Fibroblast of gingiva (primary cell): ENCODE results near the gene HTRA1.

Source experiments
- DNase-seq: peaks from one replicate; pipeline ENCODE4 v3.0.0-alpha.2; 2011; ENCODE audit warnings: low read depth

The HTRA1 gene

GRCh38 chr10:122474131-122474818 lies 12.9 kb downstream of the HTRA1 start:
- DNase-seq = no peak

DNA sequence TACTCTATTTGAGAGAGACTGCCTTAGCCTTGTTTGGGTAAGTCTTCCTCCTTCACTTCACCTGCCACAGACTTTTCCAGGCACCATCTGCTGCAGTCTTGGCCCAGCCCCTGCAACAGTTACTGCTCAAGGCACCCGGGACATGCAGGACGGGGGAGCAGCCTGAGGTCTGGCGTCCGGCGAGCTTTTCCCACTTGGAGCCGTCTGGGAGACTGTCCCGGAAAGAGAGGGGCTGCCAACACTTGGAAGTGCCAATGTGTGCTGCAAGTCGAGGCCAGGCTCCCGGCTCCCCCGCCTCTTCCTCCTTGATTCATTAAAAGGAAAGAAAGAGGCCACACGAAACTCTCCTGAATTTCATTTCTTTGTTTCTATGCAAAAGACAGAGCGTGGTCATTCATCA lies 13.7 kb downstream of the HTRA1 start:
- DNase-seq = peak; percentile 35

GRCh38 chr10:122475591-122476332 lies 14.4 kb downstream of the HTRA1 start:
- DNase-seq = no peak

GRCh38 chr10:122476333-122476695 lies 15.0 kb downstream of the HTRA1 start:
- no peak for DNase-seq

DNA sequence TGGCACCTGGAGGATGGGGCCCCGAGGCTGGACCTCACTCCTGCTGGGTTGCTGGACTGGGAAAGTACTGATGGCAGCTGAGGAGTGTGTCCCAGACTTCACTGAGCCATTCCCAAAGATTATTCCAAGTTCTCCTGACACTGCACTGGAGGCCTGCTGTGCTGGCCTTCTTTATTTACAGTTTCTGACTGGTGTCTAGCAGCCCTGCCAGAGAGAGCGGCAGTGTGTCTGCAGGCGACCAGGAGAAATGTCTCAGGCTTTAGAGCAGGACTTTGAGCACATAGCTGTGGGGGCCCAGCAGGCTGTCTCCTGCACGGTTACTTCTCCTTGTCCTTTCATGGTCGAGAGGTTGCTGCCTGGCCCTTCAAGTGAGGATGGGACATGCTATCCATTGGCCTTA lies 16.1 kb downstream of the HTRA1 start:
- DNase-seq = no peak

DNA sequence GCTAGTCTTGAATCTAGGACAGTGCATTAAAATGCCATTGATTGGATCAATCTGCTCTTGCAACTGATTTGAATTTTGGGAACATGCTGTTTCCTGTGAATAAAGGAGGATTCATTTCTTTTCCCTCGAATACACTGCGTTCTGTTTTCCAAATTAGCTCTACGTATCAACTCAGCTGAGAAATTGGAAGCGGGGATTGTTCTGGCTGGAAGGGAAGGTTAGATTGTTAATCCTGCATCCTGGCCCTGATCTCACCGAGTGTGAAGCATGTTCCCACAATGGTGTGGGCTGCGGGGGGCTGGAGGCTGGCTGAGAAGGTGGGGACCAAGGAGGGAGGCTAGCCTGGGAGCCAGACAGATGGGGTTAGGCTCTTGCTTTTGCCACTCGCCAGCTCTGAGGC lies 17.6 kb downstream of the HTRA1 start:
- no peak for DNase-seq

GRCh38 chr10:122480146-122480833 lies 18.9 kb downstream of the HTRA1 start:
- DNase-seq = no peak

GRCh38 chr10:122481296-122482056 lies 20.1 kb downstream of the HTRA1 start:
- DNase-seq = no peak

DNA sequence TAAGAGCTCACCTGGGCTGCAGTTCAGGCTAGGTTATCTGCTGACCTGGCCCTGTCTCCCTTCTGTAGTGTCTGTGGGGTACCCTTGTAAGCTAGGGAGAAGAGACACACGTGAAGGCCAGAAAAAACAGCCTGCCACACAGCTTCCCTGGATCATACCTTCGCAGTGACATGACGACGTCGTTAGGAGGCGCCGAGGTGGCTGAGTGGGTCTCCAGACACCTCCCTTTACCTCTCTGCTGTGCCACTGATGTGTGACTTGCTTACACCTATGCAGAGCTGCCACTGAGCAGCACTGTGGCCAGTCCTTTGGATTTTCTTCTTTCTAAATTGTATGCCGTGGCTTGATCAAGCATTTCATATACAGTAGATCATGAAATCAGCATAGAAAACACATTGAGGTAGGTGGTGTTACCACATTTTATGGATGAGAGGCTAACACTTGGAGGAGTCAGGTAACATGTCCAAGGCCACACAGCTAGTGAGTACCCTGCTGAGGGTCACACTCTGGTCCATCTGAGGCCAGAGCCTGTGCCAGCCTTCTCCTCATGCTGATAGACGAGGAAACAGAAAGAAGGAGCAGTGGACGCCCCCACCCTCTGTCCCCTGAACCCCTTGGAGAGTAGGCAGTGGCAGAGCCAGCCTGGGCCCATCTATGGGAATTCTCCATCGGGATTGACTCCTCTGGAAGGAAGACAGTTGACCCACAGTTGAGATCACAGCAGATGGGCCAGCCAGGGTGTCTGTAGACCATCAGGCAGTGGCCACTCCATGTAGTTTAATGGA lies 23.1 kb downstream of the HTRA1 start:
- no peak for DNase-seq

DNA sequence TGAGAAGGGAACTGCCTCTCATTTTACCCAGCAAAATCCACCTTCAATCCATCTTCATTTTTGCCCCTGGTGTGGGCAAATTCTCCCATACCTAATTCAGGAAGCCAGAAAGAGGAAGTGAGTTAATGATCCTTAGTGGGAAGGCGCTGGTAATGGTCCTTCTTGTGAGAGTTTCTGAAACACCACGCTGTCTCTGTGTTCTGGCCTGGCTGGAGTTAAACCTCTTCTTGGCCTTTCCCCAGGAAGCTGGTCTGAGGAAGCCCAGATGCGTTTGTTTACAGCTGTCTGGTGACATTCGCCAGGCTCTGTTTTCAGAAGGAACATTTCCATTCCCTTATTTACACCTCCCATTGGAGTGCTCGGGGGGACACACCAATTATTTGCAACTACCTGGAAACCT lies 24.3 kb downstream of the HTRA1 start:
- peak; percentile 42 for DNase-seq

DNA sequence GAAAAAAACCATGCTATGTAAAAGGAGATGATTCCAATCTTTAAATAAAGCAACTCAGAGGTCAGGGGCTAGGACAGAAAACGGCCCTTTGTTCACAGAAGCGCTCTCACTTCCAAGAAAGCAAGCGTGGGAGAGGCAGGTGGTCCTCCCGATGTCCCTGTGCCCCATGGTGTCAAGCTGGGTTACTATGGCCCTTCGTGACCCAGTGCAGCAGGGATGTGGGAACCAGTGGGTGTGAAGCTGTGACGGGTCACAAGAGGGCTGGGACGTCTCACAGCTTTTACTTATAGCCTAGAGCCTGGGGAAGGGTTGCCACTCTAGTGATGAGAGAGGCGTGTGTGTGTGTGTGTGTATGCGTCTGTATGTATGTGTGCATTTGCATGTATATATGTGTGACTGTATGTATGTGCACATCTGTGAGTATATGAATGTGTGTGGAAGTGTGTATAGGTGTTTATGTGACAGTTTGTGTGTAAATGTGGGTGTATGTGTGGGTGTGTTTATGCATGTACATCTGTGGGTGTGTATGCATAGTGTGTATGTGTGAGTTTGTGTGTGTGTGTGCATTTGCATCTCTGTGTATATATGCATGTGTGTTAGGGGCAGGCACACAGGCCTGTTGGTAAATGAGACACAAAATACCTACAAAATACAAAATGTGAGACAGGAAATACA lies 25.2 kb downstream of the HTRA1 start:
- no peak for DNase-seq

- peak; percentile 87 for DNase-seq
Measured at GRCh38 chr10:122487174-122487765, 25.9 kb downstream of the HTRA1 start.

GRCh38 chr10:122490268-122490667 lies 28.9 kb downstream of the HTRA1 start:
- DNase-seq = peak; percentile 52

GRCh38 chr10:122490786-122491680 lies 29.7 kb downstream of the HTRA1 start:
- DNase-seq = peak; percentile 75

GRCh38 chr10:122492006-122492405 lies 30.7 kb downstream of the HTRA1 start:
- DNase-seq = no peak

GRCh38 chr10:122492999-122493481 lies 31.7 kb downstream of the HTRA1 start:
- peak; percentile 84 for DNase-seq

- no peak for DNase-seq
Measured at GRCh38 chr10:122493761-122494160, 32.4 kb downstream of the HTRA1 start.

DNA sequence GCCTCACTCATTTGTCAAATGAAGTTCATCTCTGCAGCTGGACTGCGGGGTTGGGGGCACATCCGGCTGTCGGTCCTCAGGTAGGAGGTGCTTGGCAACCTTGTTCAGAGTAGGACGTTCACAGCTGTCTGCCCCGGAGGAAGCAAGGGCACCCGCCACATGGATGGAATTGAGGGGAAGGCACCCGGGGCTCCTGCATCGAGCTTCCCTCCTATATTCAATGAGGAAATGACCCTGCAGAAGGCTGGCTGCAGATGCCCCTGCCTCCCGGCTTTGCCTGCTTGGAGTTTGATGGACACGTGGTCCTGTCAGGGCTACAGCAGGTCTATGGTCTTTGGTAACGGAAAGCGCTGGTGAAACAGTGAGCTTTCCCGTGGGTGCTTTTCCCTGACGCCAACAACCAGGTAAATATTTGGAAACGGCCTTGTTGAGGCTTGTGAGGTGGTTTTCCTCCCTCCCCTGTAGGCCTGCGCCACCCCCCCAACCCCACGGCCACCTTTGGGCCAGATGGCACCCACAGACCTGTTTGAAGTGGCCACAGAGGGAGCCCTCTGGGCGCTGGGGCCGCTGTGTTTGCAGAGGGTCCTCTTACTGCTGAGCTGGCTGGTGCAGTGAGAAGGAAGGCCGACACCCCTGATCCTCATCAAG lies 32.9 kb downstream of the HTRA1 start:
- no peak for DNase-seq

- peak; percentile 84 for DNase-seq
Measured at GRCh38 chr10:122494833-122495232, 33.5 kb downstream of the HTRA1 start.
